Stimulated activated CD4-positive, alpha-beta T cell treated with anti-CD3 and anti-CD28 coated beads, Interleukin-4, amount 100 ng/mL, for 24 hours (primary cell): Measurements from ENCODE around the gene ETV1.

Source experiments
- DNase-seq: peaks from one replicate; pipeline ENCODE4 v3.0.0-alpha.2; 2020

The ETV1 gene

DNA sequence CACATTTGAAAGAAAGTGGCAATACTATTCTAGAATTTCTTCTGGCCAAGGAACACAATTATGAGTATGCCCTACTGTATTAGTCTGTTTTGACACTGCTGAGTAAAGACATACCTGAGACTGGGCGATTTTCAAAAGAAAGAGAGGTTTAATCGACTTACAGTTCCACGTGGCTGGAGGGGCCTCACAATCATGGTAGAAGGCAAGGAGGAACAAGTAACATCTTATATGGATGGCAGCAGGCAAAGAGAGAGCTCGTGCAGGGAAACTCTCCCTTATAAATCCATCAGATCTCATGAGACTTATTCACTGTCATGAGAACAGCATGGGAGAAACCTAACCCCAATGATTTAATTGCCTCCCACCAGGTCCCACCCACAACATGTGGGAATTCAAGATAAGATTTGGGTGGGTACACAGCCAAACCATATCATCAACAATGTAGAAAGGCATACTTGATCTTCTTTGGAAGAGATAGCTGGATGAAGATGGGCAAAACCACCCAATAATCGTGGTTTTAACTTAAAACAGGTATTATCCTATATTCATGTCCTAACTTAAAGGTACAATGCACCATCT, 113.9 kb downstream of the ETV1 start:
- DNase-seq, result no peak

DNA sequence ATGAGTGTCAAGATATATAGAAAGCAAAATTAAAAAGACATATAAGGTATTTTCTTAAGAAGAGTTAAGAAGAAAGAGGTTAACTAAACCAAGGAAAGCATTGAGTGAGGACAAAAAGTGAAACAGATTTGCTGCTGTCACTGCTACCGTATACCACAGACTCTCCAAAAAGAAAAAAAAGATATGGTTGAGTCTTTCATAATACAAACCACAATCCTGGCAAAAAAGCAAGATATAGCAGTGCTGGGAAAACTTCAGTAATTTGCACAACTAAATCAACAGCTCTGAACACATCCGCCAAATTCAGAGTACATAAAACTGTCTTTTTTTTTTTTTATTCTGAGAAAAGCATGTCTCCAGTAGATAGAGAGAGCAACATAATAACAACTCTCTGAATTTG, 114.7 kb downstream of the ETV1 start:
- DNase-seq, result no peak

DNA sequence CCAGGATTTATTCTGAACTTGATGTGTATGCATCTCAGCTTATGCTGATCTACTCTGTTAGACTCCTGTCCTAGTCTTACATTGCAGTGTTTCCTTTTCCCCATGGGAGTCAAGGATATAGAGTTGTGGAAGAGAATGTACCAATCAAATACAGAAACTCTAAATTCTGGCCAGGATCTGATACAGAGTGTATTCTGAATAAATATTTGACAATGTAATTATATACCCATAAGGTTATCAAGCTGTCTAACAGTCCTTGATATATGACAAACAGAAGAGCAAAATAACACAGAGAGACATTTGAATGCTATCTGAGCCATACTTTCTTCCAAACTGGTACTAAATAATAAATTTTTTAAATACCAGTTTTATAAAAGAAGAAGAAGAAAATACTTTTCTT, 116.8 kb downstream of the ETV1 start:
- DNase-seq, result no peak

DNA sequence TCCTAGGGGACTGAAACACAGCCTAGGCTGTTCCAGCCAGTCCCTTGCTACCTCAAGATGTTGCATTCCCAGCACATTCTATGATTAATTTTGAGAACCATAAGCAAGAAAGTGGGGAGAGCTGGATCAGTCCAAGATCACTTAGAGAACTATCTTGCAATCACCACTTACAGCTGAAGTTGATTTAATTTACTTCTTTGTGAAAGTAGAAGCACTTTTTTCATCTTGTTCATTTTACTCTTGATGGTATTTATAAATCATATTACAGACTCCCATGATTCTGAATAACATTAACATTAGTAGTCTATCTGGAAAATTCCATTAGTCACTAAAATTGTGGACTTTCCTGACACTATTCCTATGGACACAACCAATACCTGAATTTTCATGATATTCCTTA, 118.5 kb downstream of the ETV1 start:
- no peak for DNase-seq

DNA sequence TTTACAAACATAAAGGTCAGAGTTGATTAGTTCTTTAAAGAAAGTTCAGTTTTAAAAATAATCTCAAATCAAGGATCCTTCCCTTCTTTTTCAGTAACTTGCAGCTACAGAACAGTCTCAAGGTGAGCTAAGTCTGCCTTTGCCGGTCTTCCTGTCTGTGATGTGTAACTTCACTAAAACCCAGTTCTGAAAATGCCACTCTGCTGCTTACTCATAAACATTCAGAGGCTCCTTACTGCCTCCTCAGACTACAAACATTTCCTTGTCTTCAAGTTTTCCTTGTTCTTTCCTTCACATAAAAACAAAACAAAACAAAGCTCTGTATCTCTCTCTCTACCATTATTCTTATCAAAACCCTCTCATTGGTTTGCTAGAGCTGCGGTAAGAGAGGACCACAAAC, 128.7 kb downstream of the ETV1 start:
- DNase-seq, result no peak

DNA sequence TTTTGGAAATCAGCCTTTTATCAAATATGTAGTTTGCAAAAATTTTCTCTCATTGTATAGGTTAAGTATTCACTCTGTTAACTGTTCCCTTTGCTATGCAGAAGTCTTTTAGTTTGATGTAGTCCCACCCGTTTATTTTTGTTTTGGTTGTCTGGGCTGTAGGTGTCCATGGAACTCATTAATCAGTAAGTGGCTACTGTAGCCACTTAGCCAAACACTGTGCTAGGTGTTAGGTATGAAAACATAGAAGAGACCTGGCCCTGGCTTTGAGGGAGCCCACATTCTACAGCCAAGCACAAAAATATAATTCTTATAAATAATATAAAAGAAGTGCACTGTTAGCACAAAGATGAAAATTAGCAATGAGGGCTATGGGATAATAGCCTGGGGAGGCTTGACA, 133.5 kb downstream of the ETV1 start:
- no peak for DNase-seq

DNA sequence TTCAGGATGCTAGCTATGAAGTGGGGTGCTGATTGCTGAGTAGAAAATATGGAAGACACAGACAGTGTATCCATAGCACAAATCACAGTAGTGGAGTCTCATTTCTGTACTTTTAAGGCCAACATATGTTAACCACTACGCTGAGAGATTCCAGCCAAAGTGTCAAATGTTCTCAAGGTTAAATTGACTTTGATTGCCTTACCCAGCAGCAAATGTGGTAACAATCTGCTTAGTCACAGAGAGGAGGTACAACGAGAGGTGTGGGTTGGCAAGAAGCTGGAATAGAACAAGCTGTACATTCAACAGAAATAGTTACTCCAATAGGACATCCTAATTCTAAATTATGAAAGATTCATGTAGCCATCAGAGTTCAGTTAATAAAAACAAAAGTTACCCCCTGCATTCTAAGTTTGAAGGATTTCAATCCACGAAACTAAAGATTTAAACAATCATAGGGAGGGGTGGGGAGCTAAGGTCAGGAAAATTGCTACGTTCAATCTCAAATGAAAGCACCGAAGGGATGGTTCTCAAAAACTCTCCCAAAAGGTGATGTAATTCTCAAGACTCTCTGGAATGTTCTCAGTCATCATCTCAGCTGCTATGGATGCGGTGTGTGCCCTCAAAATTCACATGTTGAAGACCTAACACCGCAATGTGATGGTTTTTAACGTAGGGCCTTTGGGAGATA, 137.0 kb downstream of the ETV1 start:
- no peak for DNase-seq

DNA sequence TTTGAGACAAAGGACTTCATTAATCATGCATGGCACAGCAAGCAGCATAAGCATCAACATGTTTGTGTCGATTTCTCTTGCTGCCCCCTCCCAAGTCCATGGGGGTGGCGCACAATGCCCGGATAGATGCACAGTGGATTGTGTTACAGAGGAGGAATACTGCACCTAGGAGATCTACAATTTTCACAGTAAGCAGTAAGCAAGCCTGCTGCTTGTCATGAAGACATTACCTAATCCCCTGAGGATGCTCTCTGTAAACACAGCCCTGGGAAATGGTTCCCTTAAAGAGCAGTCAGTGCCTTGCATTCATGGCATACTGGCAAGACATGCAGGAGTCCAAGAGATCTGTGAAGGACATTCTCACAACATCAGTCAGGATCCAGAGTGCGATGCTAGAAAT, 137.7 kb downstream of the ETV1 start:
- no peak for DNase-seq

DNA sequence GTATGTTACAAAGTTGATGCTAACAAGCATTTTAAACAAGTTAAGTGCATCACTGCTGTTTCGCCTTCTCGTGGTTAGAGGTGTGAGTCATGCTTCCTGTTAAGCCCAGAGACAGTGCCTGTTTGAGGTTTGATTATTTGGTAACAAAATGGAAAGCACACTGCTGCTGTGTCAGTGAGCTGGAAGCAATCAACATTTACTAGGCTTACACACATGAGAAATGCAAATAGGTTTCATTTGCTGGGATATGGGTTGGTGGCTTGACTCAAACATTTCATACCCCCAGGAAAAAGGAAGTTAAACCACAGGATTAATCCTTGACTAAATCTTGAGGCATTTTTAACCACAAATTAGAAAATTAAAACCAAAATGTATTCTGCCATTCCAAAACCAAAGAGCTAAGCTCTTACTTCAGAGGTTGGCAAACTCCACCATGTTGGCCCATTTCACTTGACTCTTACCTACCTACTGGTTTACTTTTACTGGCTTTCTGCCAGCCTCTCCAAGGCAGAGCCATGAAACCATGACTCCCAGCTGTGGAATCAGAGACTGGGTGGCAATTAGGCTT, 139.2 kb downstream of the ETV1 start:
- DNase-seq, result peak; percentile 57

DNA sequence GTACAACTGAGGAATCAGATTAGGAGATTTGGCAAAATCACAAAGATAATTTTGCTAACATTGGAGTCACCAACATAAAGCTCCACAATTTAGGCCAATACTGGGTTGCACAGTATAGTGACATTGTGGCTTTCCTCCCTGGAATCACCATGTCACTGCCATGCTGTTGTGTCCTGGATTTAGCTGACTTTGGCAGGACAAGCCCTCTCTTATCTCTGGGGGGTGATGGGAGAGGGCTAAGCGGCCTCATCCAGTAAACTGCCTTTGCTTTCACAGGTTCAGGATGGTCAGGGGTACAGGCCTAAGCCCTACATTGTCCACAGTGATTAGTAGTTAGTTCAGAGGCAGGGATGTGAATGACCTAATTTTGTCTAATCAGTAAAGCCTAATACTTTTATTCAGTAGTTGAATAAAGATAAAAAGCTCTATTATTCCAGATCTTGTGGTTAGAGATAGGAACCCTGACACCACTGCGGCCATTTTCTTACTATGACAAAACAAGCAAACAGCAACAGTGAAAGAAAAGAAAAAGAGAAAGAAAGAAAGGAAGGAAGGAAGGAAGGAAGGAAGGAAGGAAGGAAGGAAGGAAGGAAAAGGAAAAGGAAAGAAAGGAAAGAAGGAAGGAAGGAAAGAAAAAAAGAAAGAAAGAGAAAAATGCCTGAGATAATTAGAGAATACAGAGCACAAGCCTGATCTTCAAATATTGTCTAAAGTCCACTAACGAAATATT, 140.1 kb downstream of the ETV1 start:
- no peak for DNase-seq

DNA sequence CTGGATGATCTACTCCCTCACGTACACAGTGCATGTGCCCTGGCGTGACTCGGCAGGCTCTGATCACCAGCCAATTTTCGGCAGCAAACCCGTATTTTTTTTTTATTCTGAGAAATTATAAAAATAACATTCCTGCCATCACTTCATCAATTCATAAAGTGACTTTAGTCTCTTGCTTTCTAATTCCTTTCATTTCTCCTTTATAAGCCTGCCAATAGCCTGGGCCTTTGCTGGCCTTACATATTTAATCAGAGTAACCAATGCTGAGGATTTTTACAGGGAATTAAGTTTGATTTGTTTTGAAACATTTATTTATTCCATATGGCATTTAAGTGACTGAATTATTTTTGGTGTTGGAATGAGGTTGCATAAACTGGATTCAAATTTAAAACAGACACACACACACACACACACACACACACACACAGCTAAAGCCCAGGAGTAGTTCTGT, 140.8 kb downstream of the ETV1 start:
- DNase-seq, result no peak

DNA sequence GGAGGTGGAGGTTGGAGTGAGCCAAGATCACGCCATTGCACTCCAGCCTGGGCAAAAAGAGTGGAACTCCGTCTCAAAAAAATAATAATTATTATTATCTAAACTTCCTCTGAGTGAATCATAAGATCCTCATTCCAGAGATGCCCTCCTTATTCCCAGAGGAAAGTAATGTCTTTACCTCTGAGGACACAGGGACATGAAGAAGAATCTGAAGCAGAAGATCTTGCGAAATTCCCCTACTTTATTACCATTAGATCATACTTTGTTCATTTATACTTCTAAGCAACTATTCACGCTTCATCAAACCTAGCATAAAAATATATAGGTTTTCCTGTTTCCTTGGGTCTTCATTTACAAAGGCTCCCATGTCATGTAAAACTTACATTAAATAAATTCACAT, 143.1 kb downstream of the ETV1 start:
- DNase-seq, result no peak

DNA sequence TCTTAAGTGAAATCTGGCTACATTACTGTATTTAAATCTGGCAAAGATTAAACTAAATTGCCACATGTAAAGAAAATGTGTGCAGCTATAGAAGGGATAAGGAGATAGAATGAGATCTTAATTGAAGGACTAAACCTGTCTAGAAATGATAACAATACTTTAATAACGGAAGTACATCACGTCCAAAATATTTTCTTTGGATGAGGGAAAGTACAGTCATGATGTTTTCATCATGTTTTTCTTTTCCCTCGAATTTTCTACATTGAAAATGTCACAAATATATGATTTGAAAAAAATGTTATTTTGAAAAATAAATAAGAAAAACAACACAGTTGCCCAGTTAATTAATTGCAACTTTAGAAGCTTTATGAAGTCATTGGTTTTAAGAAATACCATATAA, 143.9 kb downstream of the ETV1 start:
- no peak for DNase-seq

DNA sequence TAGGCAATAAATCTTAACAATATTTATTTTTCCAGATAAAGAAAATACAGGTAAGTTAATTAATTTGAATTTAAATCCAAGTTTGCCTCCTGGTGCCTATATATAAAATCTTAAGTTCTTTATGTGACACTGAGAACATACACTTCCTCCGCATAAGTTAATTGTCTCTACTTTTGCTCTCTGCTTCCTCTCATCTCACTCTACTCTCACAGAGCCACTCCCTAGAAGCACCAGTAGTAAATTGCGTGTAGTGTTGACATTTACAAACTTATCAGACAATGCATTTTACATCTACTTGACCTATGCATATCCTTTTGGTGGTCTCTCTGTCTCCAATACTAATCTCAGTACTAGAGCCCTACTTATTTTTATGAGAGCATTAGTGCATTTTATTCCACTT, 144.5 kb downstream of the ETV1 start:
- DNase-seq, result no peak

DNA sequence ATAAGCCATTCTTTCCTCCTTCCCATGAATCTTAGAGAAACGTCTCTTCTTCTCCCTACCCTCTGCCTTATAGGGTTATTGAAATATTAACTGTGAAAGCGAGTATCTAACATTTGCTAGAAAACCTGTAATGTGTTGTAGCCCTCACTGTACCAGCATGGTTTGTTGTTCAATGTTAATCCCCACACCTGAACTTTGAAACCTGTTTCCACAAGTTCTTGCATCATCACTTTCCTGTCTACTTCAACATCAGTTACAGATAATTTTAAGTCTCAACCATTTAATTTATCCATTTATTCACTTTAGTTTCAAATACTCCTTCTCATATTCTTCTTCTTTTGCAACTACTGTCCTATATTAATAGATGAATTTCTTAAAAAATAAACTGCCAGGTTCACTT, 148.2 kb downstream of the ETV1 start:
- no peak for DNase-seq
